ENCODE data around the gene RBM44. TPM values are rescaled to one million over a fixed set of nuclear protein-coding genes. Genes with fewer than 3 reads are reported as not detected.
A peak's percentile ranks its signal among the peaks of the same experiment; 100 is the strongest.

Gene RBM44
- total and polyA plus RNA-seq, 2 experiments from 2014 or later: 0.11 TPM; not detected in 1

DNA sequence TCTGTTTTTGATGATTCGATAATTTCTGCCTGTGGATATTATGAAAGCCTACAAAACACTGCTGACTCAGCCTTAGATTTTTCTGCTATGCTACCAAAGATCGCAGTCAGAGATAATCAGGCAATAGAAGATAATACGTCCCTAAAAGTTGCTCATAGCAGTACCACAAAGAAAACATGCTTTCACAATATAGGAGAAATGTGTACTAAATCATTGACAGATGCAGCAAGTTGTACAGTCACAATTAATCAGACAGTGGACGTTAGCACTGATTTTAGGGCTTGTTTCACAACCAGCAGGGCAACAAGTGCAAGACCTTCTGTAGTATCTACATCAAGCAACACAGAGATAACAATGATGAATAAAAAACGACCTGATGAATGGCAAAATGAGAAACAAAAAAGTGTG, 19.5 kb downstream of the RBM44 start:
- H3F3A ChIP-seq (ENCODE audit: insufficient read depth): peaks cover 23% of the 10 kb centered on the region
- no peaks in the 10 kb centered on the region for H3K9me2 ChIP-seq (ENCODE audit: insufficient read depth)
- 0 out of 2 replicates have a peak, but pooled peaks cover 4% of the 10 kb centered on the region for H3K27me3 ChIP-seq (replicated peaks; ENCODE audit: insufficient read depth)
- H3K36me3 ChIP-seq (ENCODE audit: low read depth): no peaks in the 10 kb centered on the region
- DNase-seq: peak; percentile 91
- TF ChIP-seq EZH2 (IDR thresholded peaks at IDR 0.05; ENCODE audit: insufficient read depth, poor library complexity, severe bottlenecking): no peak
- 0 out of 2 replicates have a peak, but pooled peaks have one; percentile 52 for TF ChIP-seq EZH2phosphoT487 (IDR thresholded peaks at IDR 0.05; ENCODE audit: insufficient read depth, low read depth)
- 1% methylated on average over 5 of the region's 5 CpGs for WGBS, 2 experiments (ENCODE audit: low coverage in 1 of 2, low lambda C conversion rate in 2 of 2, missing lambda C conversion rate in 2 of 2)
- H3K4me3 ChIP-seq: no peak overlapping the region
- H3K79me2 ChIP-seq (ENCODE audit: insufficient read depth): no peaks in the 10 kb centered on the region
- in situ Hi-C loops (cut with MboI): no loop called here
- H2AFZ ChIP-seq: no peak overlapping the region
- 0 out of 2 replicates have a peak overlapping the region, but pooled peaks have one; percentile 13 for H3K27ac ChIP-seq
- peaks cover 18% of the 10 kb centered on the region for H3K4me1 ChIP-seq (ENCODE audit: insufficient read depth)
- peak overlapping the region; percentile 9 for H3K4me2 ChIP-seq (ENCODE audit: unreplicated experiment)
- H3K9ac ChIP-seq: no peak overlapping the region
- H4K20me1 ChIP-seq (ENCODE audit: insufficient read depth): no peaks in the 10 kb centered on the region
- no peaks in the 10 kb centered on the region for H3K9me3 ChIP-seq (ENCODE audit: low read depth)

DNA sequence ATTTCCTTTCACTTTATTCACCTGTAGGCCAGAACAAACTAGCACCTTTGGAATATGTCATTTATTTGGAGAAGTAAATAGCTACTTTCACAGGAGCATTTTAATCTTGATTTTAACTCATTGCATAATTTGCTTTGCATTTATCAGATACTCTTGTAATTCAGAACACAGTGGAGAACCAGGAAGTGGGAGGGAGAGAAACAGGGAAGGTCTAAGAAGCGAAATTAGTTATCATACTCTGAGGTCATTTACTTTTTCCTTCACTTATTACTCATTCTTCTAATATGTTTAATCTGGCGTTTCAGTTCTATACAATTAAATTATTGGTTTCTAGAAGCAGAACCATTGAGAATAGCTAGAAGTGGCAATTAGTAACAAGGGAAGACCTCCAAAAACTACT, 20.7 kb downstream of the RBM44 start:
- WGBS, 2 experiments (ENCODE audit: low coverage in 1 of 2, low lambda C conversion rate in 2 of 2, missing lambda C conversion rate in 2 of 2): 82 to 86% methylated on average over 2 of the region's 2 CpGs
- H2AFZ ChIP-seq: no peak overlapping the region
- H3K4me1 ChIP-seq (ENCODE audit: insufficient read depth): peaks cover 18% of the 10 kb centered on the region
- H3K36me3 ChIP-seq (ENCODE audit: low read depth): no peaks in the 10 kb centered on the region
- H3K27ac ChIP-seq: no peak overlapping the region
- peaks cover 23% of the 10 kb centered on the region for H3F3A ChIP-seq (ENCODE audit: insufficient read depth)
- 0 out of 2 replicates have a peak, but pooled peaks cover 4% of the 10 kb centered on the region for H3K27me3 ChIP-seq (replicated peaks; ENCODE audit: insufficient read depth)
- no peak overlapping the region for H3K4me2 ChIP-seq (ENCODE audit: unreplicated experiment)
- no peaks in the 10 kb centered on the region for H3K9me2 ChIP-seq (ENCODE audit: insufficient read depth)
- no peaks in the 10 kb centered on the region for H3K9me3 ChIP-seq (ENCODE audit: low read depth)
- no peaks in the 10 kb centered on the region for H4K20me1 ChIP-seq (ENCODE audit: insufficient read depth)
- no peak overlapping the region for H3K9ac ChIP-seq
- TF ChIP-seq EZH2phosphoT487 (IDR thresholded peaks at IDR 0.05; ENCODE audit: insufficient read depth, low read depth) (no peak), EZH2 (IDR thresholded peaks at IDR 0.05; ENCODE audit: insufficient read depth, poor library complexity, severe bottlenecking) (no peak)
- no peaks in the 10 kb centered on the region for H3K79me2 ChIP-seq (ENCODE audit: insufficient read depth)
- no peak overlapping the region for H3K4me3 ChIP-seq
- no peak for DNase-seq
- in situ Hi-C loops (cut with MboI): no loop called here

DNA sequence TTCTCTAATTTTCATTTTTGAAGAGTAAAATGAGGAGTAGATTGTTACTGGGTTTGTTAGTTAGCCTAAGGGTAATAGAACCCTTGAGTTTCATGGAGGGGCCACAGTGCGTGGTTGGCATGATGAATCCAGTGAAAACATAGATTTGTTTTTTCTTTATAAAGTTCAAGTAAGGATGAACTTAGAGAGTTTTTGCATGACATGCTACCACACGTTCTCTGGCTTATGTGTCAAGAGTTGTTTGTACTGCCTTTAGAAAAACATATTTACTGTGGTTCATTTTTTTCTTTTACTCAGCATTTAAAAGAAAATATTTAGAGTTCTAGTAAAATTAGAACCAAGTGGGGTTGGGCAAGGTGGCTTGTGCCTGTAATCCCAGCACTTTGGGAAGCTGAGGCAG, 21.8 kb downstream of the RBM44 start:
- H3K9ac ChIP-seq: no peak overlapping the region
- WGBS, 2 experiments (ENCODE audit: low coverage in 1 of 2, low lambda C conversion rate in 2 of 2, missing lambda C conversion rate in 2 of 2): 95 to 97% methylated on average over 2 of the region's 2 CpGs
- DNase-seq: no peak

DNA sequence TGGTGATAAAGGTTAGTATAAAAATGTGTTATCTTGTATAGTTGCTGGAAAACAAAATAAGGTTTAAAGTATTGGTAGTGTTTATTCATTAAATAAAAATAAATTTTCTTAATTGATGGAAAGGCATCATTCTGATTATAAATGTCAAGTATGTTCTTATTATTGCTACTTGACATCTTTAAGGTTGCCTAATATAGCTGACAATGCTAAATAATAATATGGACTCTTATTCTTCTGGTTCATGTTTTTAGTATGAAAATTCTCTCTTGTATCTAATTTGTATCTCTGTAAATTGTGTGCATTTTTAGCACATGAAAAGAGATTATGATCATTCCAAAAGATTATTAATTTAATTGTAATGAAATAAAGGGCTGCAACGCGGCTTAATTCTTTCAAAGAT, 25.0 kb downstream of the RBM44 start:
- Histone ChIP-seq H3K4me3 (no peak overlapping the region), H3F3A (ENCODE audit: insufficient read depth) (peaks cover 9% of the 10 kb centered on the region), H3K9me2 (ENCODE audit: insufficient read depth) (no peaks in the 10 kb centered on the region), H3K9me3 (ENCODE audit: low read depth) (no peaks in the 10 kb centered on the region), H3K79me2 (ENCODE audit: insufficient read depth) (no peaks in the 10 kb centered on the region), H2AFZ (no peak overlapping the region), H3K9ac (no peak overlapping the region), H3K4me1 (ENCODE audit: insufficient read depth) (peaks cover 9% of the 10 kb centered on the region; the same call in 1 of the 2 replicates), H4K20me1 (ENCODE audit: insufficient read depth) (no peaks in the 10 kb centered on the region), H3K36me3 (ENCODE audit: low read depth) (no peaks in the 10 kb centered on the region), H3K4me2 (ENCODE audit: unreplicated experiment) (no peak overlapping the region), H3K27me3 (replicated peaks; ENCODE audit: insufficient read depth) (no peaks in the 10 kb centered on the region), H3K27ac (no peak overlapping the region)
- WGBS, 2 experiments (ENCODE audit: low coverage in 1 of 2, low lambda C conversion rate in 2 of 2, missing lambda C conversion rate in 2 of 2): 98 to 100% methylated on average over 2 of the region's 2 CpGs
- no peak for DNase-seq
- in situ Hi-C loops (cut with MboI): no loop called here
- TF ChIP-seq EZH2phosphoT487 (IDR thresholded peaks at IDR 0.05; ENCODE audit: insufficient read depth, low read depth) (no peak), EZH2 (IDR thresholded peaks at IDR 0.05; ENCODE audit: insufficient read depth, poor library complexity, severe bottlenecking) (no peak)

More for the DNA sequence above, 21.8 kb downstream of the RBM44 start:
- in situ Hi-C loops (cut with MboI): no loop called here
- H3K27ac ChIP-seq: no peak overlapping the region
- no peak overlapping the region for H2AFZ ChIP-seq
- no peak overlapping the region for H3K4me2 ChIP-seq (ENCODE audit: unreplicated experiment)
- H3K36me3 ChIP-seq (ENCODE audit: low read depth): no peaks in the 10 kb centered on the region
- peaks cover 18% of the 10 kb centered on the region for H3K4me1 ChIP-seq (ENCODE audit: insufficient read depth)
- TF ChIP-seq EZH2phosphoT487 (IDR thresholded peaks at IDR 0.05; ENCODE audit: insufficient read depth, low read depth): no peak
- no peak for TF ChIP-seq EZH2 (IDR thresholded peaks at IDR 0.05; ENCODE audit: insufficient read depth, poor library complexity, severe bottlenecking)
- no peak overlapping the region for H3K4me3 ChIP-seq
- no peaks in the 10 kb centered on the region for H3K27me3 ChIP-seq (replicated peaks; ENCODE audit: insufficient read depth)
- H3K9me3 ChIP-seq (ENCODE audit: low read depth): no peaks in the 10 kb centered on the region
- no peaks in the 10 kb centered on the region for H3K9me2 ChIP-seq (ENCODE audit: insufficient read depth)
- H3F3A ChIP-seq (ENCODE audit: insufficient read depth): peaks cover 23% of the 10 kb centered on the region
- no peaks in the 10 kb centered on the region for H3K79me2 ChIP-seq (ENCODE audit: insufficient read depth)
- H4K20me1 ChIP-seq (ENCODE audit: insufficient read depth): no peaks in the 10 kb centered on the region
